OCI-LY1 (cell line): ENCODE measurements around the gene CELF4.

ENCODE experiments used
- H2AFZ ChIP-seq: fragments of 200-600 bp; sonication (generic), shearing (Covaris generic); 2 replicates; pipeline ENCODE4 v1.6.0; 2014; ENCODE audit warnings: antibody characterized with exemption, mild to moderate bottlenecking, low read length
- H3F3A ChIP-seq: fragments of 200-600 bp; sonication (generic), shearing (Covaris generic); 2 replicates; pipeline ENCODE4 v1.6.0; 2014; ENCODE audit warnings: mild to moderate bottlenecking, antibody characterized with exemption, low read length, moderate library complexity; ENCODE audit not compliant: insufficient read depth
- H3K27ac ChIP-seq: fragments of 200-600 bp; sonication (generic); 2 replicates; pipeline ENCODE4 v1.5.1; 2014; ENCODE audit warnings: low read length, mixed run types, mild to moderate bottlenecking, low read depth; ENCODE audit not compliant: poor library complexity, severe bottlenecking
- H3K27me3 ChIP-seq: fragments of 200-600 bp; sonication (generic); 2 replicates; pipeline ENCODE4 v1.6.0; 2014; ENCODE audit warnings: antibody characterized with exemption, mild to moderate bottlenecking, low read length, moderate library complexity; ENCODE audit not compliant: insufficient read depth
- H3K36me3 ChIP-seq: fragments of 200-600 bp; sonication (generic); 2 replicates; pipeline ENCODE4 v1.6.1; 2014; ENCODE audit warnings: mild to moderate bottlenecking, antibody characterized with exemption, low read length, moderate library complexity, mixed read lengths; ENCODE audit not compliant: insufficient read depth
- H3K4me1 ChIP-seq: fragments of 200-600 bp; sonication (generic); 2 replicates; pipeline ENCODE4 v1.5.1; 2014; ENCODE audit warnings: mild to moderate bottlenecking, low read length, moderate library complexity; ENCODE audit not compliant: insufficient read depth, severe bottlenecking
- H3K4me2 ChIP-seq: fragments of 200-600 bp; sonication (generic), shearing (Covaris generic); 2 replicates; pipeline ENCODE4 v1.6.1; 2014; ENCODE audit warnings: low read length
- H3K4me3 ChIP-seq: fragments of 200-600 bp; sonication (generic); 2 replicates; pipeline ENCODE4 v1.5.1; 2014; ENCODE audit warnings: low read length, low read depth, mild to moderate bottlenecking, mixed read lengths; ENCODE audit not compliant: poor library complexity, severe bottlenecking
- H3K79me2 ChIP-seq: fragments of 200-600 bp; shearing (Covaris generic); 2 replicates; pipeline ENCODE4 v1.6.1; 2016; ENCODE audit warnings: mixed run types, low read length, mixed read lengths; ENCODE audit not compliant: insufficient read depth
- H3K9ac ChIP-seq: fragments of 200-600 bp; sonication (generic), shearing (Covaris generic); 2 replicates; pipeline ENCODE4 v1.6.1; 2014; ENCODE audit warnings: mild to moderate bottlenecking, low read length, mixed read lengths
- H3K9me2 ChIP-seq: fragments of 200-600 bp; sonication (generic), shearing (Covaris generic); 2 replicates; pipeline ENCODE4 v1.6.1; 2014; ENCODE audit warnings: low read depth, mild to moderate bottlenecking, low read length, mixed read lengths
- H3K9me3 ChIP-seq: fragments of 200-600 bp; shearing (Covaris generic); 2 replicates; pipeline ENCODE4 v1.6.1; 2014; ENCODE audit warnings: low read length, mixed read lengths
- H4K20me1 ChIP-seq: fragments of 200-600 bp; sonication (generic), shearing (Covaris generic); 2 replicates; pipeline ENCODE4 v1.6.0; 2016; ENCODE audit warnings: mild to moderate bottlenecking, low read length; ENCODE audit not compliant: insufficient read depth
- EZH2 ChIP-seq: fragments of 200-600 bp; sonication (generic), shearing (Covaris generic); IDR thresholded peaks from 2 replicates; pipeline ENCODE4 v1.8.0; 2017; ENCODE audit warnings: borderline replicate concordance, mixed run types, mild to moderate bottlenecking, antibody characterized with exemption, low read length, moderate library complexity, mixed read lengths
- TF ChIP-seq, protein P1 (sequence below): fragments of 200-600 bp; sonication (generic), shearing (Covaris generic); IDR thresholded peaks from 2 replicates; pipeline ENCODE4 v1.5.1; 2017; ENCODE audit warnings: mild to moderate bottlenecking, antibody characterized with exemption, low read length, moderate library complexity, mixed read lengths

CELF4 gene

DNA sequence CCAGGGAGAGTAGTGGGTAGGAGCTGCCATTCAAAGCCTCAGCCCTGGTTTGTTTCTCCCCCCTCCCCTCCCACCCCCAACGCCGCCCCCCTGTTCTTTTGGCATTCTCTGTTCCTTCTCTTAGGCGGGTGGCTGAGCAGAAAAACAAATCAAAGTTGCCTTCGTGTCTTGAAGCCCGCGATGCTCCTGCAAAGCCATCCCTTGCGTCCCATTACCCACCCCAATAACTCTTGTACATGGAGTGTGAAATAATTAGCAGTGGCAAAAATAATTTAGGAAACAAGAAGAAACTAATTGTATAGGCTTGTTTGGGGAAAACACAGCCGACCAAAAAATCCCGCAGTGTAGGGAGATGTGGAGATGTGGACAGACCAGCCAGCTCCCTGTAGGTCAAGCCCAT, 59.6 kb downstream of the CELF4 start:
- no peaks in the 10 kb centered on the region for H3K9me3 ChIP-seq
- no peak overlapping the region for H2AFZ ChIP-seq
- no peaks in the 10 kb centered on the region for H4K20me1 ChIP-seq
- no peaks in the 10 kb centered on the region for H3K36me3 ChIP-seq
- no peaks in the 10 kb centered on the region for H3K9me2 ChIP-seq
- H3K79me2 ChIP-seq, result no peaks in the 10 kb centered on the region
- no peaks in the 10 kb centered on the region for H3K4me1 ChIP-seq
- no peaks in the 10 kb centered on the region for H3F3A ChIP-seq
- 0 out of 2 replicates have a peak, but pooled peaks cover 3% of the 10 kb centered on the region for H3K27me3 ChIP-seq
- H3K9ac ChIP-seq, result no peak overlapping the region
- H3K4me2 ChIP-seq, result no peak overlapping the region
- H3K4me3 ChIP-seq, result no peak overlapping the region
- no peak overlapping the region for H3K27ac ChIP-seq
- TF ChIP-seq, protein P1, sequence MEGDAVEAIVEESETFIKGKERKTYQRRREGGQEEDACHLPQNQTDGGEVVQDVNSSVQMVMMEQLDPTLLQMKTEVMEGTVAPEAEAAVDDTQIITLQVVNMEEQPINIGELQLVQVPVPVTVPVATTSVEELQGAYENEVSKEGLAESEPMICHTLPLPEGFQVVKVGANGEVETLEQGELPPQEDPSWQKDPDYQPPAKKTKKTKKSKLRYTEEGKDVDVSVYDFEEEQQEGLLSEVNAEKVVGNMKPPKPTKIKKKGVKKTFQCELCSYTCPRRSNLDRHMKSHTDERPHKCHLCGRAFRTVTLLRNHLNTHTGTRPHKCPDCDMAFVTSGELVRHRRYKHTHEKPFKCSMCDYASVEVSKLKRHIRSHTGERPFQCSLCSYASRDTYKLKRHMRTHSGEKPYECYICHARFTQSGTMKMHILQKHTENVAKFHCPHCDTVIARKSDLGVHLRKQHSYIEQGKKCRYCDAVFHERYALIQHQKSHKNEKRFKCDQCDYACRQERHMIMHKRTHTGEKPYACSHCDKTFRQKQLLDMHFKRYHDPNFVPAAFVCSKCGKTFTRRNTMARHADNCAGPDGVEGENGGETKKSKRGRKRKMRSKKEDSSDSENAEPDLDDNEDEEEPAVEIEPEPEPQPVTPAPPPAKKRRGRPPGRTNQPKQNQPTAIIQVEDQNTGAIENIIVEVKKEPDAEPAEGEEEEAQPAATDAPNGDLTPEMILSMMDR, result no peak
- no peak for TF ChIP-seq EZH2

DNA sequence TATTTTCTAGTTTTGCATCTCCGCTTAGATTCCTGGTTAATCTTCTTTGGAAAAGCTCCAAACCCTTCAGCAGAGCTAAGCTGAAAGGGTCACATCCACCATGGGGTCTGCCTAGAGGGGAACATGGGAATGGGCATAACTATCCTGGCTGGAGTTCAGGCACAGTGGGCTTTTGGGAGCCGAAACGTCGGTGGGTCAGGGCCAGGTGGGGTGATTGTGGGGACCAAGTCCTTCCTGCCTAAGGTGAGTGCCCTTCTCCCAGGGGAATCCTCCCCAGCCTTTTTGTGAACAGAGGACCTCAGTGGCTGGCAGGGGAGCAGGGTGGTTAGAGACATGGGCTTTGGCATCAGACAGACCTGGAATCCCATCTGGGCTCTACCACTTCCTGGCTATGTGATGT, 60.3 kb downstream of the CELF4 start:
- Histone ChIP-seq H3K9me3 (no peaks in the 10 kb centered on the region), H3K4me2 (no peak overlapping the region), H3K4me1 (no peaks in the 10 kb centered on the region), H3K9ac (no peak overlapping the region), H3K27ac (no peak overlapping the region), H3K4me3 (no peak overlapping the region), H3K9me2 (no peaks in the 10 kb centered on the region), H3F3A (no peaks in the 10 kb centered on the region), H4K20me1 (no peaks in the 10 kb centered on the region), H3K36me3 (no peaks in the 10 kb centered on the region), H2AFZ (no peak overlapping the region), H3K79me2 (no peaks in the 10 kb centered on the region), H3K27me3 (0 out of 2 replicates have a peak, but pooled peaks cover under 1% of the 10 kb centered on the region)
- TF ChIP-seq EZH2, result no peak
- TF ChIP-seq, protein P1, result no peak

DNA sequence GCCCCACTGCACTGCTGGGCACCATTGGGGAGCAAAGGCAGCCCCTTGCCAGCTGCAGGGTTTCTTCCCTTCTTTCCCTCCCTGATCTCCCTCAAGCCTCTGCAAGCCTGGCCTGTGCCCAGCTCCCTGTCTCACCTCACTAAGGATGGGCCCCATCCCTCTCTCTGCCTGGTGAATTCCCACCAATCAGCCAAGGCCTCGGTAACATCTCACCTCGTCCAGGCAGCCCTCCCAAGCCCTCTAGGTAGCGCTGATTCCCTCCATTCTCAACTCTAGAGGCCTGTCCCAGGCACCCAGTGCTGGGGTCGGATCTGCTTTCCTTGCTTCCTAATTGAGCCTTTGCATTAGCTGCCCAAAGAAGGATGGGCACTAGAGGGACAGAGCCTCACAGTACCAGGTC, 63.0 kb downstream of the CELF4 start:
- Histone ChIP-seq H3K4me3 (no peak overlapping the region), H3K4me1 (no peaks in the 10 kb centered on the region), H2AFZ (no peak overlapping the region), H3K36me3 (no peaks in the 10 kb centered on the region), H3K79me2 (no peaks in the 10 kb centered on the region), H3K4me2 (no peak overlapping the region), H3K9me3 (no peaks in the 10 kb centered on the region), H3K27ac (no peak overlapping the region), H3K9ac (no peak overlapping the region), H3K9me2 (no peaks in the 10 kb centered on the region), H4K20me1 (no peaks in the 10 kb centered on the region), H3K27me3 (no peaks in the 10 kb centered on the region), H3F3A (no peaks in the 10 kb centered on the region)
- TF ChIP-seq, protein P1, result no peak
- TF ChIP-seq EZH2, result no peak
